WTC11 (cell line): ENCODE results near the gene ACSL1. TPM values are rescaled to one million over a fixed set of nuclear protein-coding genes. Genes with fewer than 3 reads are reported as not detected.

Source experiments
- ATAC-seq: fragments of 200-7000 bp; cut with Tn5 transposase; 2 replicates; pipeline ENCODE4 v1.10.0; 2021; ENCODE audit warnings: mild to moderate bottlenecking, moderate library complexity
- CTCF ChIA-PET: fragments of 300-600 bp; sonication (Branson Sonifier 250); formaldehyde crosslinking; loops from one replicate; lab custom pipeline; 2021; ENCODE audit warnings: antibody characterized with exemption; lab: Charles Lee
- POLR2A ChIA-PET: fragments of 350-600 bp; sonication (Branson Sonifier 250); formaldehyde crosslinking; loops from one replicate; lab custom pipeline; 2021; ENCODE audit warnings: antibody characterized with exemption; lab: Charles Lee
- DNase-seq: peaks from one replicate; pipeline ENCODE4 v3.0.0; 2021; ENCODE audit warnings: low spot score
- H3K27ac Mint-ChIP-seq: 2 replicates; pipeline ENCODE4 v1.8.0; 2021; ENCODE audit warnings: mixed read lengths
- H3K27me3 Mint-ChIP-seq: 2 replicates; pipeline ENCODE4 v1.8.0; 2021; ENCODE audit warnings: low read depth, mild to moderate bottlenecking, moderate library complexity, mixed read lengths
- H3K36me3 Mint-ChIP-seq: 2 replicates; pipeline ENCODE4 v1.8.0; 2021; ENCODE audit warnings: mixed read lengths
- H3K4me1 Mint-ChIP-seq: 2 replicates; pipeline ENCODE4 v1.8.0; 2022; ENCODE audit warnings: mixed read lengths
- H3K4me3 Mint-ChIP-seq: 2 replicates; pipeline ENCODE4 v1.8.0; 2021; ENCODE audit warnings: mild to moderate bottlenecking, moderate library complexity, mixed read lengths
- H3K9me3 Mint-ChIP-seq: 2 replicates; pipeline ENCODE4 v1.8.0; 2021; ENCODE audit warnings: mixed read lengths
- AFF4 ChIP-seq: sonication (generic); formaldehyde crosslinking; IDR thresholded peaks from 2 replicates; pipeline ENCODE4 v1.8.1; 2023; ENCODE audit warnings: mild to moderate bottlenecking, missing genetic modification reagents, borderline replicate concordance
- CBFB ChIP-seq: sonication (generic); formaldehyde crosslinking; IDR thresholded peaks from 2 replicates; pipeline ENCODE4 v1.8.1; 2022; ENCODE audit warnings: mild to moderate bottlenecking, low read depth, missing genetic modification reagents
- EMX1 ChIP-seq: fragments of 250-450 bp; sonication (Bioruptor Pico); IDR thresholded peaks from 2 replicates; pipeline ENCODE4 v1.8.0; 2021; ENCODE audit warnings: mild to moderate bottlenecking
- ESRRA ChIP-seq: sonication (generic); formaldehyde crosslinking; IDR thresholded peaks from 2 replicates; pipeline ENCODE4 v1.8.1; 2022; ENCODE audit warnings: mild to moderate bottlenecking, missing genetic modification reagents, borderline replicate concordance
- FOXK1 ChIP-seq: sonication (generic); formaldehyde crosslinking; IDR thresholded peaks from 2 replicates; pipeline ENCODE4 v1.8.0; 2022; ENCODE audit warnings: mild to moderate bottlenecking, moderate library complexity, missing genetic modification reagents
- FOXP4 ChIP-seq: sonication (generic); formaldehyde crosslinking; IDR thresholded peaks from 2 replicates; pipeline ENCODE4 v1.8.0; 2022; ENCODE audit warnings: mild to moderate bottlenecking, missing genetic modification reagents
- MYBL2 ChIP-seq: sonication (generic); formaldehyde crosslinking; IDR thresholded peaks from 2 replicates; pipeline ENCODE4 v1.8.1; 2023; ENCODE audit warnings: mild to moderate bottlenecking, moderate library complexity, missing genetic modification reagents
- NFATC4 ChIP-seq: fragments of 250-450 bp; sonication (Bioruptor Pico); IDR thresholded peaks from 2 replicates; pipeline ENCODE4 v1.9.0; 2021; ENCODE audit warnings: mild to moderate bottlenecking
- NR2C2 ChIP-seq: sonication (generic); formaldehyde crosslinking; IDR thresholded peaks from 2 replicates; pipeline ENCODE4 v1.8.0; 2022; ENCODE audit warnings: mild to moderate bottlenecking, missing genetic modification reagents
- SP1 ChIP-seq: sonication (generic); formaldehyde crosslinking; conservative IDR thresholded peaks from 2 replicates; pipeline ENCODE4 v1.8.1; 2022; ENCODE audit warnings: missing genetic modification reagents
- ZBTB43 ChIP-seq: sonication (generic); formaldehyde crosslinking; IDR thresholded peaks from 2 replicates; pipeline ENCODE4 v1.8.1; 2023; ENCODE audit warnings: mild to moderate bottlenecking, missing genetic modification reagents
- ZNF416 ChIP-seq: fragments of 250-450 bp; sonication (Bioruptor Pico); IDR thresholded peaks from 2 replicates; pipeline ENCODE4 v1.9.0; 2021; ENCODE audit warnings: mild to moderate bottlenecking, inconsistent platforms
- ZNF423 ChIP-seq: fragments of 250-450 bp; sonication (Bioruptor Pico); IDR thresholded peaks from 2 replicates; pipeline ENCODE4 v2.1.2; 2022; ENCODE audit warnings: mild to moderate bottlenecking, moderate library complexity
- total RNA-seq: library from RNA; stranded (reverse); gene quantifications from 3 replicates; pipeline ENCODE4 v1.2.3, GENCODE V29; 2021
- TF ChIP-seq, protein P1 (sequence below): fragments of 250-450 bp; sonication (Bioruptor Pico); IDR thresholded peaks from 2 replicates; pipeline ENCODE4 v1.9.0; 2021; ENCODE audit warnings: moderate library complexity, mild to moderate bottlenecking, inconsistent platforms, borderline replicate concordance
- TF ChIP-seq, protein P2 (sequence below): sonication (generic); formaldehyde crosslinking; IDR thresholded peaks from 2 replicates; pipeline ENCODE4 v1.8.1; 2023; ENCODE audit warnings: mild to moderate bottlenecking, moderate library complexity, missing genetic modification reagents
- TF ChIP-seq, protein P3 (sequence below): fragments of 250-450 bp; sonication (Bioruptor Pico); IDR thresholded peaks from 2 replicates; pipeline ENCODE4 v1.9.0; 2021; ENCODE audit warnings: mild to moderate bottlenecking
- TF ChIP-seq, protein P4 (sequence below): sonication (generic); formaldehyde crosslinking; IDR thresholded peaks from 2 replicates; pipeline ENCODE4 v1.8.1; 2022; ENCODE audit warnings: missing genetic modification reagents, borderline replicate concordance
- TF ChIP-seq, protein P5 (sequence below): sonication (generic); formaldehyde crosslinking; IDR thresholded peaks from 2 replicates; pipeline ENCODE4 v1.8.0; 2023; ENCODE audit warnings: missing genetic modification reagents

The ACSL1 gene
- total RNA-seq, 1 experiment from 2014 or later: 6.6 TPM

DNA sequence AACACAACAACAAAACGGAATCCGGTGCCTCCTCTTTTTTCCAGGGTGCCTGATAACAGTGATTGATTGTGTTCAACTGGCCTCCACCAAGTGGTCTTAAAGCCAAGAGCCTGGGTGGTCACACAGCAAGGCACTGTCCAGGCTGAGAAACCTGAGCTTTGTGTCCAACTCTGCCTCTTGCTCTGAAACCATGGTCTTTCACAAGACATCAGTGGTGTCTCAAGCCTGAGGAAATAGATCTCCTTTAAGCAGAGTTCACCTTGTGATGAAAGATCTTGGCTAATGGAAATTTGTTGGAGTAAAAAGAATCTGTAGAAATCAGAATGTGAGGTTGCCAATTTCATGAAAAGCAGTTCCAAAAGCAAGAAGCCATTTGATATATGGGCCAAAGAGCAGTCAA is 47.3 kb upstream of the ACSL1 start:
- no peak for ATAC-seq
- TF ChIP-seq AFF4: no peak
- TF ChIP-seq NFATC4 (CRISPR knock-in tag): no peak
- TF ChIP-seq, protein P1, sequence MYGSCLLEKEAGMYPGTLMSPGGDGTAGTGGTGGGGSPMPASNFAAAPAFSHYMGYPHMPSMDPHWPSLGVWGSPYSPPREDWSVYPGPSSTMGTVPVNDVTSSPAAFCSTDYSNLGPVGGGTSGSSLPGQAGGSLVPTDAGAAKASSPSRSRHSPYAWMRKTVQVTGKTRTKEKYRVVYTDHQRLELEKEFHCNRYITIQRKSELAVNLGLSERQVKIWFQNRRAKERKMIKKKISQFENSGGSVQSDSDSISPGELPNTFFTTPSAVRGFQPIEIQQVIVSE (CRISPR knock-in tag): no peak
- TF ChIP-seq MYBL2: no peak
- CTCF ChIA-PET: no interaction called here
- POLR2A ChIA-PET: no interaction called here
- H3K4me3 Mint-ChIP-seq: no peak overlapping the region
- DNase-seq: no peak
- H3K36me3 Mint-ChIP-seq: no peaks in the 10 kb centered on the region
- H3K9me3 Mint-ChIP-seq: peaks cover 3% of the 10 kb centered on the region
- H3K4me1 Mint-ChIP-seq: no peaks in the 10 kb centered on the region
- no peak overlapping the region for H3K27ac Mint-ChIP-seq
- H3K27me3 Mint-ChIP-seq: no peaks in the 10 kb centered on the region

- POLR2A ChIA-PET: no interaction called here
- H3K4me1 Mint-ChIP-seq: no peaks in the 10 kb centered on the region
- ATAC-seq (no peak), DNase-seq (no peak)
- no peak overlapping the region for H3K4me3 Mint-ChIP-seq
- H3K27me3 Mint-ChIP-seq: no peaks in the 10 kb centered on the region
- no peak overlapping the region for H3K27ac Mint-ChIP-seq
- peaks cover 3% of the 10 kb centered on the region for H3K9me3 Mint-ChIP-seq
- H3K36me3 Mint-ChIP-seq: no peaks in the 10 kb centered on the region
- CTCF ChIA-PET: no interaction called here
- TF ChIP-seq, protein P2, sequence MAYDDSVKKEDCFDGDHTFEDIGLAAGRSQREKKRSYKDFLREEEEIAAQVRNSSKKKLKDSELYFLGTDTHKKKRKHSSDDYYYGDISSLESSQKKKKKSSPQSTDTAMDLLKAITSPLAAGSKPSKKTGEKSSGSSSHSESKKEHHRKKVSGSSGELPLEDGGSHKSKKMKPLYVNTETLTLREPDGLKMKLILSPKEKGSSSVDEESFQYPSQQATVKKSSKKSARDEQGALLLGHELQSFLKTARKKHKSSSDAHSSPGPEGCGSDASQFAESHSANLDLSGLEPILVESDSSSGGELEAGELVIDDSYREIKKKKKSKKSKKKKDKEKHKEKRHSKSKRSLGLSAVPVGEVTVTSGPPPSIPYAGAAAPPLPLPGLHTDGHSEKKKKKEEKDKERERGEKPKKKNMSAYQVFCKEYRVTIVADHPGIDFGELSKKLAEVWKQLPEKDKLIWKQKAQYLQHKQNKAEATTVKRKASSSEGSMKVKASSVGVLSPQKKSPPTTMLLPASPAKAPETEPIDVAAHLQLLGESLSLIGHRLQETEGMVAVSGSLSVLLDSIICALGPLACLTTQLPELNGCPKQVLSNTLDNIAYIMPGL: no peak
- no peak for TF ChIP-seq NFATC4 (CRISPR knock-in tag)
- no peak for TF ChIP-seq EMX1 (CRISPR knock-in tag)
- no peak for TF ChIP-seq ZNF423 (CRISPR knock-in tag)
- no peak for TF ChIP-seq CBFB (CRISPR knock-in tag)
- no peak for TF ChIP-seq FOXK1 (CRISPR knock-in tag)
These were observed 45.0 kb upstream of the ACSL1 start for GRCh38 chr4:184870718-184871117.

GRCh38 chr4:184868623-184869022 is 42.9 kb upstream of the ACSL1 start:
- Mint-ChIP-seq H3K4me3 (no peak overlapping the region), H3K9me3 (peaks cover 3% of the 10 kb centered on the region), H3K4me1 (no peaks in the 10 kb centered on the region), H3K36me3 (no peaks in the 10 kb centered on the region), H3K27me3 (no peaks in the 10 kb centered on the region), H3K27ac (no peak overlapping the region)
- no peak for DNase-seq
- ATAC-seq: no peak
- POLR2A ChIA-PET: interaction anchor here (0.6 kb wide), 1 partner anchor 424 kb away, joined by 4 read pairs; no protein-coding TSS in a partner anchor
- CTCF ChIA-PET: no interaction called here
- TF ChIP-seq ZNF416 (CRISPR knock-in tag) (no peak), SP1 (CRISPR knock-in tag) (no peak), FOXP4 (CRISPR knock-in tag) (no peak), NR2C2 (CRISPR knock-in tag) (no peak), ZBTB43 (no peak), ESRRA (CRISPR knock-in tag) (no peak)
- TF ChIP-seq, protein P3, sequence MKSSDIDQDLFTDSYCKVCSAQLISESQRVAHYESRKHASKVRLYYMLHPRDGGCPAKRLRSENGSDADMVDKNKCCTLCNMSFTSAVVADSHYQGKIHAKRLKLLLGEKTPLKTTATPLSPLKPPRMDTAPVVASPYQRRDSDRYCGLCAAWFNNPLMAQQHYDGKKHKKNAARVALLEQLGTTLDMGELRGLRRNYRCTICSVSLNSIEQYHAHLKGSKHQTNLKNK: no peak
- TF ChIP-seq, protein P4, sequence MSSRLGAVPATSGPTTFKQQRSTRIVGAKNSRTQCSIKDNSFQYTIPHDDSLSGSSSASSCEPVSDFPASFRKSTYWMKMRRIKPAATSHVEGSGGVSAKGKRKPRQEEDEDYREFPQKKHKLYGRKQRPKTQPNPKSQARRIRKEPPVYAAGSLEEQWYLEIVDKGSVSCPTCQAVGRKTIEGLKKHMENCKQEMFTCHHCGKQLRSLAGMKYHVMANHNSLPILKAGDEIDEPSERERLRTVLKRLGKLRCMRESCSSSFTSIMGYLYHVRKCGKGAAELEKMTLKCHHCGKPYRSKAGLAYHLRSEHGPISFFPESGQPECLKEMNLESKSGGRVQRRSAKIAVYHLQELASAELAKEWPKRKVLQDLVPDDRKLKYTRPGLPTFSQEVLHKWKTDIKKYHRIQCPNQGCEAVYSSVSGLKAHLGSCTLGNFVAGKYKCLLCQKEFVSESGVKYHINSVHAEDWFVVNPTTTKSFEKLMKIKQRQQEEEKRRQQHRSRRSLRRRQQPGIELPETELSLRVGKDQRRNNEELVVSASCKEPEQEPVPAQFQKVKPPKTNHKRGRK (CRISPR knock-in tag): no peak
- TF ChIP-seq, protein P5, sequence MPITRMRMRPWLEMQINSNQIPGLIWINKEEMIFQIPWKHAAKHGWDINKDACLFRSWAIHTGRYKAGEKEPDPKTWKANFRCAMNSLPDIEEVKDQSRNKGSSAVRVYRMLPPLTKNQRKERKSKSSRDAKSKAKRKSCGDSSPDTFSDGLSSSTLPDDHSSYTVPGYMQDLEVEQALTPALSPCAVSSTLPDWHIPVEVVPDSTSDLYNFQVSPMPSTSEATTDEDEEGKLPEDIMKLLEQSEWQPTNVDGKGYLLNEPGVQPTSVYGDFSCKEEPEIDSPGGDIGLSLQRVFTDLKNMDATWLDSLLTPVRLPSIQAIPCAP: no peak
